NOMO-1 treated with DMSO at 0.1 percent for 48 hours (cell line): ENCODE results near the gene CDK14.
A peak's percentile ranks its signal among the peaks of the same experiment; 100 is the strongest.

ENCODE experiments used
- DNase-seq: peaks from one replicate; lab custom pipeline; 2025; ENCODE audit not compliant: unreplicated experiment; lab: John Stamatoyannopoulos, UW

The CDK14 gene

DNA sequence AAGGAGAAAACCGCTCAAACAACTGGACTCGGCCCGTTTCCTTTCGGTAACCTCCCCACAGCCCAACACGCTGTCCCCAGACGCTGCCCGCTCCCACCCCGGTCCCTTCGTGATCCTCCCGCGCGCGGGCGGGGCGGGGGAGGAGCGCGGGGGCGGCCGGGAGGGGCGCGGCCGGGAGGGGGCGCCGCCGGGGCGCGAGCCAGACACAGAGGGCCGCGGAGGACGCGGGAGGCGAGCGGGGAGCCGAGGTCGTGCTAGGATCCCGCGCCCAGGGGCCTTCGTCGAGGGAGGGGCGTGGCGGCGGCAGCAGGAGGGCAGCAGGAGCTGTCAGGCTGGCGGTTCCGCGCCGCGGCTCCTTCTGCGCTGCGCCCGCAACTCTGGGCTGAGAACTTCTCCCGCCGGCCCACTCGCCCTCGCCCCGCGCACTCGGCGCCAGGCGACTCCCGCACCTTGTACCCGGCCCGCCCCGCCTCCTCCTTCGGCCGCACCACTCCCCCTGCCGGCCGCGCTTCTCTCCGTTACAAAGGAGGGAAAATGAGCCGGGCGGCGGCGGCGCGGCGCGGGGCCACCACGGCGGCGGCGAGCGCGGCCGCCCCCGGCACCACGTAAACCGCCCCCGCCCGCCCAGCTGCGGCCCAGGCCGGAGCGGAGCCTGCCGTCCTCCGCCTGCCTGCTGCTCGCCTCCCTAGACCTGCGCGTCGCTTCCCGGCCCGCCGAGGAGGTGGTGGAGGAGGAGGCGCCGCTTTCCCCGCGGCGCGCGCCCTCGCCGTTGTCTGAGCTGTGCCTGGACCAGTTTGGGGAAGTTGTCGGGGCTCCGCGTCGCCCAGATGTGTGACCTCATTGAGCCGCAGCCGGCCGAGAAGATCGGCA, at the start of gene CDK14:
CDK14 (plus strand) TSS at position 521 of the 870 bp plus-strand sequence; CDS start at position 828, 307 bp downstream.
- peak; percentile 98 for DNase-seq

GRCh38 chr7:90551036-90551435, 45.1 kb upstream of the CDK14 start:
- no peak for DNase-seq

DNA sequence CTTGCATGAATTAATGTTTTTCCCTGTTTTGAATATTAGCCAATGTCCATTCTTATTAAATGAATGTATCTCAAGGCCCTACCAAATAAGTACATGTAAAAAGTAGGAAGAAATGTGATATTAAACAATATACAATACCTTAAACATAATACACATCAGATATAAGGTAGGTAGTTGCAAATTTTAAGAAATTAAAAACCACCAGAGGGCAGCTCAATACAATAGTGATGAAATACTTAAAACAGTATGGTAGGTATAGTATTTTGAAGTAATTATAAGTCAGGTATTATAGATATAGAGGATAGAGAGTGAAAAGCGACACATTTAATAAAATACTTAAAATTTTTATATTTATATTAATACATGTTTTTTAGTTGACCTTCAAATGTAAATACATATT, 43.6 kb upstream of the CDK14 start:
- DNase-seq = peak; percentile 39

- peak; percentile 66 for DNase-seq
Observed at GRCh38 chr7:90560730-90561129, 35.4 kb upstream of the CDK14 start.

GRCh38 chr7:90563286-90563685, 32.8 kb upstream of the CDK14 start:
- DNase-seq = no peak

GRCh38 chr7:90564455-90564854, 31.7 kb upstream of the CDK14 start:
- DNase-seq = no peak

- DNase-seq = peak; percentile 97
Observed at GRCh38 chr7:90568213-90568612, 27.9 kb upstream of the CDK14 start.

GRCh38 chr7:90569368-90569767, 26.8 kb upstream of the CDK14 start:
- no peak for DNase-seq

DNA sequence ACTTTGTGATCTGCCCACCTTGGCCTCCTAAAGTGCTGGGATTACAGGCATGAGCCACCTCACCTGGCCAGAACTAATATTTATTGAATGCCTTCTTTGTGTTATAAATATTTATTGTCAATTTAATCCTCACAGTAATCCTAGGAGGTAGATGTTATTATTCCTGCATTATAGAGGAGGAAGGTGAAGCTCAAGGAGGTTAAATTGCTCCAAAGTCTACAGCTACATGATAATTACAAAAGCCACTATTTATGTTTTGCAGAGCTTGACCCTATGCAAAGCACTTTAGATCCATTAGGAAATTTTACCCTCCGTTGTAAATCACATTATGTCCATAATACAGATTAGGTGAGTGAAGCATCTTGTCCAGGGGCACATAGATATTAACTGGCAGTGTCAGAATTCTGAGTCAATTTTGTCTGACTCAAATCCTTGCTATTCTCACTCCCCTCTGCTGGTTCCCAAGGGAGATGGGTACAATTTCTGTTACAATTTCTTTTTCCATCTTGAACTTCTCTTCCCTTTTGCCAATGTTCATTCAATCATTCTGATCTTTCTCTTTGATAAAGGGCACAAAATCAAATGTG, 25.7 kb upstream of the CDK14 start:
- DNase-seq = no peak

DNA sequence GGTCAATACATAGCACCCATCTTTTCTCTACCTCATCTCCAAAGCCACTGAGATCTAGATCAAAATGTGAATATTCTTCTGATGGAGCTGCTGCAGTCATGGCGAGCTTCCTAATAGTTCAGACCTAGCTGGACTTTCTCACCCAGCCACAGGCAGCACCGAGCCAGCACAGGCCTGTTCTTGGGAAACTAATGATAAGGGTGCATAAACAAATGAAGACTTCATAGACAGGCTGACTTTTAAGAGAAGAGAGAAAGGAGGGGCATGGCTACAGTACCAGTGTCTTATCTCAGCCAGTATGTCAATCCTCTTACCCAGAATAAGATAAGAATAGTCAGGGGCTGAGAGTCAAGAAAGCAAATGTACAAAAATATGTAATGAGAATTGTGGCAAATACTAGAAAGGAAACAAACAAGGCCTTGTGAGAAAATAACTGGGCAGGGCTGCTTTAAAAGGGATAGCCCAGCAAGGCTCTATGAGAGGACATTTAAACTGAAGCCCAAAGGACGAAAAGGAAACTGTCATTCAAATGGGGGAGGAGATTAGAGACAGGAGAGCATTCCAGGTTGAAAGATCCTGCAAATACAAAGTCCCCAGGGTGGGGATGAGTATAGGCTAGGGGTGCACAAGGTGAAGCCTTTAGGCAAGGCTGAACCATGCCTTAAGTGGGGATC, 21.8 kb upstream of the CDK14 start:
- DNase-seq = no peak

- DNase-seq = no peak
Observed at GRCh38 chr7:90574820-90575187, 21.3 kb upstream of the CDK14 start.

DNA sequence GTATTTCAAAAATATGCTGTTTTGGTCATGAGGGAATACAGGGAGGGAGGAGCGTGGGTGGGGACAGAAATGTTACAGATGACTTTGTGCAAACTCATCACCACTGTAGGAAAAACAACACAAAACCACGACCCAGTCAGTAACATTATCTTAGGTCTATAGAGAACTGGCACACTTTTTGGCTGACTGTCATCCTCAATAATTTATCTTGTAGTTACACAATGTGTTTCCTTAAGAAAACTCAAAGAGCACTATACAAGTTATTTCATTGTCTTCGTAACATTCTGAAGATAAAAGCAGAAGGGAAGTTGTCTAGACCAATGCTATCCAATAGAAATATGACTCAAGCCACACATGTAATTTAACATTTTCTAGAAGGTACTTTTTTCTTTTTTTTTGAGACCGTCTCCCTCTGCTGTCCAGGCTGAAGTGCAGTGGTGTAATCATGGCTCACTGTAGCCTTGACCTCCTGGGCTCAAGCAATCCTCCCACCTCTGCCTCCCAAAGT, 16.9 kb upstream of the CDK14 start:
- DNase-seq = peak; percentile 99

DNA sequence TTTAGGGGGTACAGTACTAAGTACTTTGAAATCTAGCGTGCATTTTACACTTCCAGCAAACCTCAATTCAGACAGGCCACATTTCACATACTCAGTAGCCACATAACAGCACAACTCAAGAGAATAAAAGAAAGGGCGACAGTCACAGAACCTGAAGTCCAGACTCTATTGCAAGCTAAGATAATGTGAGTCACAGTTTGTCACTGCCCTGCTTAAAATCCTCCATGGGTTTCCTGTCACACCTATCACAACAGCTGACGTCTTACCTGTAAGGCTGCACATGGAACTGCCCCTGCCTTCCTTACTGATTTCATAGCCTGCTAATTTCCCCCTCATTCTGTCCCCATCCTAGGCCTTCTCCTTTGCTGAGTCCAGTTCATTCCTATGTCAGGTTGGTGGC, 16.1 kb upstream of the CDK14 start:
- DNase-seq = no peak

GRCh38 chr7:90582164-90582563, 14.0 kb upstream of the CDK14 start:
- peak; percentile 58 for DNase-seq

DNA sequence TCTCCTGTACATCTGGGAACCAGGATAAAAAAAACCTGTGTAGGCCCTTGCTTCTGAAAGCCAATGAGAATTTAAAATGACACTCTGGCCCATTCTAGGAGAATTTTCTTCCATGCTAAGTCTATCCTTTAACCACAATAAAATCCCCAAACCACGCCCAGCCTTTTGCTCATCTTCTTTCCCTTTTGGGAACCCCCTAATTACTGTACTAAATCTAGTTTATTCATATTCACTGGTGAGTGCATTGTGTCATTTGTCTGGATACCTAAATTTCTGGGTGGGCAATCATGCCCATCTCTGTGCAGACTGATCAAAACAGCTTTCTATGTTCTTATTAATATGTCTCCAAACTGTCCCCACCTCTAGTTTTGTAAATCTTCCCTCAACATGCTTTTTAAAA, 11.7 kb upstream of the CDK14 start:
- no peak for DNase-seq

DNA sequence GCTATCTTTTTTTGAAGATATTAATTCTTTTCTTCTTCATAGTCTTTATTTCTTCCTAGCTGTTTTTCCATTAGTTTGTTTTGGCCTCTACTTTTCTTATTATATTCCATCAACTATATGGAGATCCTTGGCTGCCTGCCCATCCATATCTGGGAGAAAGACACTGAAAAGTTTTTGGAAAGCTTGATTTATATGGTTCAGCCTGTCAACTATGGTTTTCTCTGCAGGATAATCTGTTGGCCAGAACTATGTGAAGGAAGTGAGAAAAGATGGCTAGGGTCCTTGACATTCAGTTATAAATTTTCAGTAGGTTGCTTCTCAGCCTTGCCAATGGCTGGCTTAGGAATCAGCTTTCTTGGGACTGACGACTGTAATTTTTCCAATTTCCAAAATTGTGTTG, 10.0 kb upstream of the CDK14 start:
- no peak for DNase-seq

DNA sequence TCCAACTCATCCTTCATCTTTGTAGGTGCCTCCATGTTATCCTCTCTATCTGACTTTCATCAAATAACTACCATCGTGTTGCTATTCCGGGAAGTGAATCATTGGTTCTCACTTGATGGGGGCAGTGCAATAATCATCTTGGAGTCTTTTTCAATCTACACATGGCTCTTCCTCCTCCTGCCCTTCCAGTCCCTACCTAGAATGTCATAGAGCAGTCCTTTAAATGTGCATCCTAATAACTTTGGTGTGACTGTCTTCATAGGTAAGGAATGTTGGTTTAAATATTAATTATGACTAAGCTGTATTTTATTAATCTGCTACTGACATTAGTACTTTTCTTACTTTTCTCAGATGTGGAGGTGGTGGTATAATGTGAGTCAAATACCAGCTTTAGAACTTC, 8.4 kb upstream of the CDK14 start:
- no peak for DNase-seq

- DNase-seq = peak; percentile 23
Observed at GRCh38 chr7:90592033-90592432, 4.1 kb upstream of the CDK14 start.

DNA sequence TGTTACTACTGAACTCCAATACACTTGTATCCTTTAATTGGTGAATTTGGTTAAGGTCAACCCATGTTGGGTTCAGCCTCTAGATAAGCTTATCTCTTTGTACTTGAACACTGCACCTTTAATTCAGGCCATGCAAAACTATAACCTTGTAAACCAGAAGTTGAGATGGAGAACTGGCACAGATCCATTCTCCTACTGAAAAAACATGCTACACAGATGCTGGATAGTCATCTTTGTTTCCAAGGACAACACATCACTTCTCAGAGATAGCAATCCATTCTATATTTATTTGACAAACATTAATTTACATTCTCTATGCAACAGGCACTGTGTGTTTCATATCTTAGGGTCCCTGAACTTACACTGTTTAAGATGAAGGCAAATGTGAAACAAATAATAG, 2.9 kb upstream of the CDK14 start:
- no peak for DNase-seq

DNA sequence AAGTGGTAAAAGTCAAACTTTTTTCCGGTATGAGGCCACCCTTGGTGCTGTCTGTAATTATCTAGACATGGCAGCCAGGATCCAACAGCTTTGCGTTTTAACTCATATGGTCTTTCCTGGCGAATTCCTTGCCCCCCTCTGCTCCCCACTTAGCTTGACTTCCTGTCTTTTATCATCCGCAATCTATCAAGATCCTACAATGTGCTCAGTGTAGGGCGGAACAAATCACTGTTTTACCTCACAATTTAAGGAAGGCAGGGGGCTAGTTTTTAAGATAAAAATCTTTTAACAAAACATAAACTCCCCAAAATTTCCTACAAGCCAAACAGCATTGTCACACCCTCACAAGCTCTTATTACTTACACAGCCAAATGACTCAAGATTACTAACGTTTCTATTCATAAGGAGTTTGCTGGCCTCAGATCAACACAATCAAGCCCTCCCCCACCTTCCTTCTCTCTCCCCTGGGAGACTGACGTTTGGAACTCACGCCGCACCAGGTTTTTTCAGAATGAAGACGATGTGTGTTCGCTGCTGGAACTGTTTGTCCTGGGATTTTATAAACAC, 1.3 kb upstream of the CDK14 start:
- DNase-seq = no peak

DNA sequence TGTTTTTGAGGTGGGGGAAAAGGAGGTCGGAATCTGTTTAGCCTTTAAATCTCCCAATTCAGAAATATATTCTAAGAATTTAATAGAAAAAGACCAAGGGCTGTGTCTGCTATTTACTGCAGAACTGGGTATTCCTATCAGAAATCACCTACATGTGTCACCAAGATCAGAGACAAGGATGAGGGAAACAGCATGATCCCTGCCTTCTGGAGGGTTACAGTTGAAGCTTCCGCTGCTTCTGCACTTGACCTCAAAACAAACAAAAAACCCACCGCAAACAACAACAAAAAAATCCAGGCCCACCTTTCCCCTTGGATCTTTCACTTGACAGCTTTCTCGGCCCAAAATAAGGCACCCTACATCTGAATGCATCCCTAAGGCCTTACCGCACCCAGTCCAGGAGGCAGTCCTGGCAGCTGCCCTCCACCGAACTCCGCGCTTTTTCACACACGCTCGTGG, 750 bp upstream of the CDK14 start:
- no peak for DNase-seq
